DMS79 (cell line): ENCODE measurements around the gene TLR5.

Experiments used
- DNase-seq: peaks from one replicate; lab custom pipeline; 2025; lab: John Stamatoyannopoulos, UW

The TLR5 gene

GRCh38 chr1:223109581-223110026 is 33.4 kb downstream of the TLR5 start:
- no peak for DNase-seq

- DNase-seq = no peak
Measured at GRCh38 chr1:223106856-223107255, 36.2 kb downstream of the TLR5 start.

- DNase-seq = no peak
Measured at GRCh38 chr1:223105568-223105967, 37.5 kb downstream of the TLR5 start.

- peak; percentile 36 for DNase-seq
Measured at GRCh38 chr1:223102797-223103533, 40.1 kb downstream of the TLR5 start.

GRCh38 chr1:223097713-223098112 is 45.3 kb downstream of the TLR5 start:
- DNase-seq = no peak

GRCh38 chr1:223095870-223096269 is 47.2 kb downstream of the TLR5 start:
- DNase-seq = no peak

GRCh38 chr1:223091896-223092295 is 51.2 kb downstream of the TLR5 start:
- no peak for DNase-seq

- no peak for DNase-seq
Measured at GRCh38 chr1:223089250-223089649, 53.8 kb downstream of the TLR5 start.

GRCh38 chr1:223088713-223089240 is 54.3 kb downstream of the TLR5 start:
- DNase-seq = no peak

- no peak for DNase-seq
Measured at GRCh38 chr1:223087291-223088255, 55.5 kb downstream of the TLR5 start.

GRCh38 chr1:223084464-223084866 is 58.6 kb downstream of the TLR5 start:
- no peak for DNase-seq

GRCh38 chr1:223083831-223084230 is 59.2 kb downstream of the TLR5 start:
- no peak for DNase-seq

GRCh38 chr1:223082914-223083313 is 60.1 kb downstream of the TLR5 start:
- no peak for DNase-seq

- DNase-seq = peak; percentile 98
Measured at GRCh38 chr1:223081181-223081994, 61.7 kb downstream of the TLR5 start.

- no peak for DNase-seq
Measured at GRCh38 chr1:223079498-223079897, 63.5 kb downstream of the TLR5 start.

GRCh38 chr1:223077247-223077833 is 65.7 kb downstream of the TLR5 start:
- DNase-seq = no peak

- DNase-seq = no peak
Measured at GRCh38 chr1:223076362-223076761, 66.7 kb downstream of the TLR5 start.

GRCh38 chr1:223075834-223076233 is 67.2 kb downstream of the TLR5 start:
- DNase-seq = no peak

- DNase-seq = no peak
Measured at GRCh38 chr1:223074445-223075300, 68.4 kb downstream of the TLR5 start.

GRCh38 chr1:223068900-223069665 is 74.0 kb downstream of the TLR5 start:
- DNase-seq = no peak
